ENCODE data around the gene STMND1.

STMND1 gene

GRCh38 chr6:17099401-17100059 lies 2.3 kb upstream of the STMND1 start:
- DNase-seq = no peak

- DNase-seq = no peak
Observed at GRCh38 chr6:17100806-17101205, 1.0 kb upstream of the STMND1 start.

GRCh38 chr6:17102258-17102870 lies 514 bp downstream of the STMND1 start:
- DNase-seq = no peak

- peak; percentile 6 to 22 for DNase-seq
Observed at GRCh38 chr6:17103715-17104114, 1.9 kb downstream of the STMND1 start.

- no peak for DNase-seq
Observed at GRCh38 chr6:17107863-17108262, 6.0 kb downstream of the STMND1 start.

GRCh38 chr6:17115251-17116116 lies 13.6 kb downstream of the STMND1 start:
- no peak for DNase-seq

GRCh38 chr6:17116117-17116440 lies 14.2 kb downstream of the STMND1 start:
- no peak for DNase-seq

- DNase-seq = no peak
Observed at GRCh38 chr6:17120019-17120418, 18.2 kb downstream of the STMND1 start.

- DNase-seq = no peak
Observed at GRCh38 chr6:17125407-17125806, 23.6 kb downstream of the STMND1 start.

GRCh38 chr6:17130786-17131185 lies 28.9 kb downstream of the STMND1 start:
- DNase-seq = no peak

- no peak for DNase-seq
Observed at GRCh38 chr6:17132967-17133366, 31.1 kb downstream of the STMND1 start.

- DNase-seq = no peak
Observed at GRCh38 chr6:17138033-17138432, 36.2 kb downstream of the STMND1 start.

- DNase-seq = no peak
Observed at GRCh38 chr6:17144016-17144415, 42.2 kb downstream of the STMND1 start.

- no peak for DNase-seq
Observed at GRCh38 chr6:17149571-17149970, 47.7 kb downstream of the STMND1 start.

- DNase-seq = no peak
Observed at GRCh38 chr6:17150096-17150495, 48.2 kb downstream of the STMND1 start.

- DNase-seq = no peak
Observed at GRCh38 chr6:17151888-17152287, 50.0 kb downstream of the STMND1 start.

- no peak for DNase-seq
Observed at GRCh38 chr6:17152703-17153102, 50.9 kb downstream of the STMND1 start.

- DNase-seq = peak; percentile 43 to 64
Observed at GRCh38 chr6:17156112-17156921, 54.5 kb downstream of the STMND1 start.

- no peak for DNase-seq
Observed at GRCh38 chr6:17156966-17157365, 55.1 kb downstream of the STMND1 start.

- DNase-seq = no peak
Observed at GRCh38 chr6:17157617-17158016, 55.8 kb downstream of the STMND1 start.

GRCh38 chr6:17159240-17159639 lies 57.4 kb downstream of the STMND1 start:
- no peak for DNase-seq

GRCh38 chr6:17161076-17161475 lies 59.2 kb downstream of the STMND1 start:
- no peak for DNase-seq

- no peak for DNase-seq
Observed at GRCh38 chr6:17165383-17165782, 63.5 kb downstream of the STMND1 start.

Measured in Kasumi-1 (cell line).